HG03342 (cell line): ENCODE results near the gene CHIA.
"Not testable (repeated sequence)": the region's sequence is repeated elsewhere in the genome, so short reads cannot be mapped to it uniquely, and the experiment has no call there.

Experiments used
- ATAC-seq: cut with Tn5 transposase; IDR thresholded peaks from one replicate; pipeline ENCODE4 v1.9.1; 2021; ENCODE audit warnings: mild to moderate bottlenecking, moderate library complexity; ENCODE audit not compliant: unreplicated experiment

The CHIA gene

GRCh38 chr1:111283838-111284237 is 6.8 kb upstream of the CHIA start:
- ATAC-seq, result no peak

- ATAC-seq, result no peak
These were observed 4.8 kb upstream of the CHIA start for GRCh38 chr1:111285879-111286278.

GRCh38 chr1:111286912-111287311 is 3.7 kb upstream of the CHIA start:
- ATAC-seq, result no peak

- no peak for ATAC-seq
These were observed 1.3 kb upstream of the CHIA start for GRCh38 chr1:111289371-111289770.

GRCh38 chr1:111290104-111290503 is 547 bp upstream of the CHIA start:
- ATAC-seq, result no peak

- ATAC-seq, result no peak
These were observed 3.7 kb downstream of the CHIA start for GRCh38 chr1:111294390-111294789.

GRCh38 chr1:111302374-111302773 is 11.7 kb downstream of the CHIA start:
- ATAC-seq, result no peak

GRCh38 chr1:111309690-111310089 is 19.0 kb downstream of the CHIA start:
- no peak for ATAC-seq

GRCh38 chr1:111318523-111318922 is 27.9 kb downstream of the CHIA start:
- no peak for ATAC-seq

GRCh38 chr1:111320066-111320879 is 29.6 kb downstream of the CHIA start:
- no peak for ATAC-seq

- ATAC-seq, result no peak
These were observed 32.6 kb downstream of the CHIA start for GRCh38 chr1:111323231-111323630.

- peak; percentile 59 for ATAC-seq
These were observed 41.5 kb downstream of the CHIA start for GRCh38 chr1:111332190-111332589.

- ATAC-seq, result no peak
These were observed 43.5 kb downstream of the CHIA start for GRCh38 chr1:111334169-111334568.

- ATAC-seq, result not testable (repeated sequence)
These were observed 44.7 kb downstream of the CHIA start for GRCh38 chr1:111335214-111335877.

GRCh38 chr1:111338849-111339248 is 48.2 kb downstream of the CHIA start:
- ATAC-seq, result not testable (repeated sequence)

- ATAC-seq, result peak; percentile 95
These were observed 55.6 kb downstream of the CHIA start for GRCh38 chr1:111346089-111346885.

- no peak for ATAC-seq
These were observed 56.4 kb downstream of the CHIA start for GRCh38 chr1:111347026-111347425.

GRCh38 chr1:111351700-111352099 is 61.0 kb downstream of the CHIA start:
- ATAC-seq, result no peak

GRCh38 chr1:111354584-111354983 is 63.9 kb downstream of the CHIA start:
- no peak for ATAC-seq

GRCh38 chr1:111358964-111359363 is 68.3 kb downstream of the CHIA start:
- ATAC-seq, result no peak

- no peak for ATAC-seq
These were observed 68.7 kb downstream of the CHIA start for GRCh38 chr1:111359376-111359775.

- ATAC-seq, result not testable (repeated sequence)
These were observed 69.6 kb downstream of the CHIA start for GRCh38 chr1:111360257-111360656.
